Measurements from ENCODE around the gene AGBL4.

AGBL4 gene

DNA sequence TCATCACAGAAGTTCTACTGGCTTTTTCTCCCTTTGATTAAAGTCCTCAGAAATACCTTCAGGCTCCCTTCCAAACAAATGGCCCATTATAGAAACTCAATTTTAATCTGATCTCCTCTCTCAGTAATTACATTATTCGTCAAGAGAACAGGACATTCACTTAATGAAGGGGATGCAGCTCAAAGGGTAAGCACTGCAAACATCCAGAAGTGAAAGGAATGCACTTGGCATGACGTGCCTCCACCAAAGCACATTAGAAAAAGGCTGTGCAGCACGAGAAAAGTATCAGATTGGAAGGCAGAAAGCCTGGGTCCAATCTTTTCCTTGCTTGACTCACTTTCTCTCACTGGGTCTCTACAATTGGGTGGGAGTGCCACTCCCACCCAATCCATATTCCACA lies 1024.4 kb downstream of the AGBL4 start:
- TF ChIP-seq TAF1 (IDR thresholded peaks at IDR 0.05; ENCODE audit: low read depth, low read length) (no peak), POLR2A (IDR thresholded peaks at IDR 0.05; ENCODE audit: low read depth, low read length) (no peak), PAX5 (IDR thresholded peaks at IDR 0.05; ENCODE audit: insufficient read depth, low read length, severe bottlenecking) (no peak), POU2F2 (IDR thresholded peaks at IDR 0.05; ENCODE audit: low read depth, low read length) (no peak), POLR2AphosphoS5 (IDR thresholded peaks at IDR 0.05; ENCODE audit: low read depth, low read length) (no peak), SPI1 (IDR thresholded peaks at IDR 0.05; ENCODE audit: low read depth, low read length) (no peak)
- FAIRE-seq: no peak
- DNase-seq (ENCODE audit: insufficient read length, low spot score): no peak

DNA sequence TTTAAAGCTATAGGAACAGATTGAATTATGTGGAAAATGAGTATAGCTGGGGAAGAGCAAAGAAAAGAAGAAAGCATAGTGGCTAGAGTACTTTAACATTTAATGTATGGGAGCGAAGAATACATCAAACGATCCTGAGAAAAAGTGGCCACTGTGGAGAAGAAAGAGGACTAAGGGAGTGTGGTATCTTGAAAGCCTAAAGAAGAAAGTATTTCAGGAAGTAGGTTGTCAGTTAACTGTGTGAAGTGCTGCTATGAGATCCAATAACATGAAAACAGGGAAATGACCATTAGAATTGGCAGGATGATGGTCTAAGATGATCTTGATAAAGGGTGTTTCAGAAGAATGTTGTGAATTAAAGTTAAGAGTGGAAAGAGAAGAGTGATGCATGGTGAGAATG lies 1027.4 kb downstream of the AGBL4 start:
- TF ChIP-seq TAF1 (IDR thresholded peaks at IDR 0.05; ENCODE audit: low read depth, low read length): no peak
- TF ChIP-seq POLR2AphosphoS5 (IDR thresholded peaks at IDR 0.05; ENCODE audit: low read depth, low read length): no peak
- TF ChIP-seq POLR2A (IDR thresholded peaks at IDR 0.05; ENCODE audit: low read depth, low read length): no peak
- no peak for TF ChIP-seq PAX5 (IDR thresholded peaks at IDR 0.05; ENCODE audit: insufficient read depth, low read length, severe bottlenecking)
- TF ChIP-seq SPI1 (IDR thresholded peaks at IDR 0.05; ENCODE audit: low read depth, low read length): no peak
- TF ChIP-seq POU2F2 (IDR thresholded peaks at IDR 0.05; ENCODE audit: low read depth, low read length): no peak
- FAIRE-seq (no peak), DNase-seq (ENCODE audit: insufficient read length, low spot score) (no peak)

DNA sequence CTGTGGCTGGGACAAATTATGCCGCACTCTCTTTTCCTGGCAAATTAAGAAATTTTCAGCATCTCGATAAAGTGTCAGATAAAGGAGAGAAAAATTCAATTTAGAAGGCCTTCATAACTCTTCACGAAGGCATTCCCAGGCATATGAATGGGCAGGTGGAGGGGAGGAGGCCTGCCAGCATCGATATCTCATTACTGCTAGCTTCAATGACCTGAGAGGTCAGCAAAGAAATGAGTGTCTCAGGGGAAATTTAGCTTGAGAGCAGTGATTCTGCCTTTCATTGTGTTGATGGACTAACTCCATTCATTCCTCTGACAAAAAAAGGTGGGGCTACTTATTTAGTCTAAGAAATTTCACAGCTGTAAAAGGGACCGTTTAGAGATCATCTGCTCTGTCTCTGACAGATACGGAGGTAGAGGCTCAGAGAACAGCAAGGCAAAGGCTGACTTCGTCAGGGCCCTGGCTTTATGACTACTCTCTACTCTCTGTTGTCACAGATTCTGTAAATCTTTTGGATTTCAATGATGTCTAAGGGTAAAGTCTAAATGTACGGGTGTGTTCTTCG lies 1035.0 kb downstream of the AGBL4 start:
- no peak for TF ChIP-seq POLR2AphosphoS5 (IDR thresholded peaks at IDR 0.05; ENCODE audit: low read depth, low read length)
- TF ChIP-seq TAF1 (IDR thresholded peaks at IDR 0.05; ENCODE audit: low read depth, low read length): no peak
- TF ChIP-seq POLR2A (IDR thresholded peaks at IDR 0.05; ENCODE audit: low read depth, low read length): no peak
- no peak for TF ChIP-seq SPI1 (IDR thresholded peaks at IDR 0.05; ENCODE audit: low read depth, low read length)
- TF ChIP-seq POU2F2 (IDR thresholded peaks at IDR 0.05; ENCODE audit: low read depth, low read length): no peak
- TF ChIP-seq PAX5 (IDR thresholded peaks at IDR 0.05; ENCODE audit: insufficient read depth, low read length, severe bottlenecking): no peak
- no peak for DNase-seq (ENCODE audit: insufficient read length, low spot score)
- no peak for FAIRE-seq

DNA sequence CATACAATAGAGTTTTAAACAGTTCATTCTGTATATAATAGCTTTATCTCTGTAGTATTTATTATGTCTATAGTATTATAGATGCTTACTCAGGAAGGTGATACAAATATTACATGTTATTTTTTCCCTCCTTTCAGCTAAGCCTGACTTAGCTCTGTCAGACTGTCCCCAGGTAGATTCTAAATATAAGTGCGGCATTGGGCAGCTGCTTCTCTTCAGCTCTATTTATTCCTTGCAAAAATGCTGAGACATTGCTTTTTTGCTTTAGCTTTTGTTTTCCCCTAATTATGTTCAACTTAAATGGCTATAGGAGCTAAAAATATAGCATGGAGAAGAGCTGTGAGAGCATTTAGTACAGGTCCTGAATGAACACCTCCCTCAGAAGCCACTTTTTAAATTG lies 1043.8 kb downstream of the AGBL4 start:
- TF ChIP-seq POLR2A (IDR thresholded peaks at IDR 0.05; ENCODE audit: low read depth, low read length): no peak
- no peak for TF ChIP-seq SPI1 (IDR thresholded peaks at IDR 0.05; ENCODE audit: low read depth, low read length)
- TF ChIP-seq PAX5 (IDR thresholded peaks at IDR 0.05; ENCODE audit: insufficient read depth, low read length, severe bottlenecking): no peak
- no peak for TF ChIP-seq POLR2AphosphoS5 (IDR thresholded peaks at IDR 0.05; ENCODE audit: low read depth, low read length)
- no peak for TF ChIP-seq TAF1 (IDR thresholded peaks at IDR 0.05; ENCODE audit: low read depth, low read length)
- no peak for TF ChIP-seq POU2F2 (IDR thresholded peaks at IDR 0.05; ENCODE audit: low read depth, low read length)
- FAIRE-seq (no peak), DNase-seq (ENCODE audit: insufficient read length, low spot score) (no peak)

DNA sequence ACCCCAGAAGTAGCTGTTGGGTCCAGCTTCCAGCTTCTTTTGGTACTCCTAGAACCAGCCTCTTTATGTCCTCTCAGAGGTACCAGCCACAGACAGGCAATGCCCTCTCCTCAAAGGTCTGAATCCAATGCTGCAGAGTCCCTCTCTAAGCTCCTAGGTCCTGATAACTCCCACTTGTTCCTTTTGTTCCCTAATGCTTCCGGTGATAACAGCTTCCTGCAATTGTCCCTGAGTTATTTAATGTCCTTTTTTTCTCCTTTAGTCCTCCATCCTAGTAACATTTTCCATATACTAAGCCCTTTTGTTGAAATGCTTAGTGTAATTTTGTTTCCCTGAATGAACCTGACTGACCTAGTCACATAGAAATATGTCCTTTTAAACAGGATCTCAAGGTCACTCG lies 1045.3 kb downstream of the AGBL4 start:
- no peak for DNase-seq (ENCODE audit: insufficient read length, low spot score)
- no peak for FAIRE-seq

DNA sequence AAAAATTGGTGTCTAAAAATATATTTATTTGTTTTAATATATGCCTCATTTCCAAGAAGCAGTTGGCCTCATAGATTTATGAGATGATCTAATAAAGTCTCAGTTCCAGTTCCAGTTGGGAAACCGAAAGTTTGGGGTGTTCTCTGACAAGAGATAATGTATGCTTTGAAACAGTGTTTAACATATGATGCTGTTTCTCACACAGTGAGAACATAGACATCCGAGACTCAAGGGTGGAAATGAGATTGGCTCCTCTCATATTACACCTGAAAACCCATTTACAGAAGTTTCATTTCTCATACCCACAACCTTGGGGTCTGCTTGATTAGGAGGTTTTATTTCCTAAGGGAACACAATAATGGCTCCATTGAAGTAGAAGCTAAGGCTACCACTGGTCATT lies 1046.5 kb downstream of the AGBL4 start:
- FAIRE-seq (no peak), DNase-seq (ENCODE audit: insufficient read length, low spot score) (no peak)
- TF ChIP-seq SPI1 (IDR thresholded peaks at IDR 0.05; ENCODE audit: low read depth, low read length) (no peak), POLR2A (IDR thresholded peaks at IDR 0.05; ENCODE audit: low read depth, low read length) (no peak), POLR2AphosphoS5 (IDR thresholded peaks at IDR 0.05; ENCODE audit: low read depth, low read length) (no peak), POU2F2 (IDR thresholded peaks at IDR 0.05; ENCODE audit: low read depth, low read length) (no peak), TAF1 (IDR thresholded peaks at IDR 0.05; ENCODE audit: low read depth, low read length) (no peak), PAX5 (IDR thresholded peaks at IDR 0.05; ENCODE audit: insufficient read depth, low read length, severe bottlenecking) (no peak)

More for the DNA sequence above, 1045.3 kb downstream of the AGBL4 start:
- TF ChIP-seq POU2F2 (IDR thresholded peaks at IDR 0.05; ENCODE audit: low read depth, low read length) (no peak), POLR2A (IDR thresholded peaks at IDR 0.05; ENCODE audit: low read depth, low read length) (no peak), POLR2AphosphoS5 (IDR thresholded peaks at IDR 0.05; ENCODE audit: low read depth, low read length) (no peak), PAX5 (IDR thresholded peaks at IDR 0.05; ENCODE audit: insufficient read depth, low read length, severe bottlenecking) (no peak), SPI1 (IDR thresholded peaks at IDR 0.05; ENCODE audit: low read depth, low read length) (no peak), TAF1 (IDR thresholded peaks at IDR 0.05; ENCODE audit: low read depth, low read length) (no peak)

DNA sequence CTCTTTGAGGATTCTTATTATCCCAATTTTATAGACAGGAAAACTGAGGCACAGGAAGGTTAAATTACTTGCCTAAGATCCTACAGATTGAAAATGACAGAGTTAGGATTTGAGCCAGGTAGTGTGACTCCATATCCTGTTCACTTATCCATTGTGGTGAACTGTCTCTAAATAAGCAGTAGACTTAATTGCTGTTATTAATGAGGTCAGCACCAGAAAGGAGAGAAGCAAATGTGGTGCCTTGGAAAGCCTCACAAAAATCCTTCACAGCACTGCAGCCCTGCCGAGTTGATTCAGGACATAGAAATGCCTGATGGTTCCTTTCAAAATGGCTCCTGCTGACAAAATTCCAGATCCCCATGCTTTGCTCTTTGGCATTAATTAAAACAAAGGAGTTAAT lies 1053.8 kb downstream of the AGBL4 start:
- FAIRE-seq: no peak
- no peak for TF ChIP-seq SPI1 (IDR thresholded peaks at IDR 0.05; ENCODE audit: low read depth, low read length)
- TF ChIP-seq PAX5 (IDR thresholded peaks at IDR 0.05; ENCODE audit: insufficient read depth, low read length, severe bottlenecking): no peak
- no peak for TF ChIP-seq POLR2A (IDR thresholded peaks at IDR 0.05; ENCODE audit: low read depth, low read length)
- TF ChIP-seq POU2F2 (IDR thresholded peaks at IDR 0.05; ENCODE audit: low read depth, low read length): no peak
- no peak for TF ChIP-seq POLR2AphosphoS5 (IDR thresholded peaks at IDR 0.05; ENCODE audit: low read depth, low read length)
- no peak for TF ChIP-seq TAF1 (IDR thresholded peaks at IDR 0.05; ENCODE audit: low read depth, low read length)
- no peak for DNase-seq (ENCODE audit: insufficient read length, low spot score)

DNA sequence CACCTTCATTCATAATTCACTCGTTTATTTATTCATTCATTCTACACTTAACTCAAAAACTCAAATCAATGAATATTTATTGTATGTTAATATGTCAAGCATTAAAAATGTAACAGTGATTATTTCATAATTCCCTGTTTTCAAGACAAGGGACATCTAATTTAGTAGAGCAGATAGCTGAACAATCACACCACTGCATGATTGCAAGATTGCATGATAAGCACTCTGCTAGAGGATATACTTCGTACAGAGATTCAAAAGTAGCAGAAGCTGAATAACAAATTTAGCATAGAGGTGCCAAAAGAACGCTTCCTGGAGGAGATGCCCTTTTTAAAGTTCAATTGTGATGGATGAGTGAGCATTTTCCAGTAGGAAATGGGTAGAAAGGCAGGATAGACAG lies 1056.4 kb downstream of the AGBL4 start:
- no peak for DNase-seq (ENCODE audit: insufficient read length, low spot score)
- FAIRE-seq: no peak
- TF ChIP-seq TAF1 (IDR thresholded peaks at IDR 0.05; ENCODE audit: low read depth, low read length) (no peak), POLR2A (IDR thresholded peaks at IDR 0.05; ENCODE audit: low read depth, low read length) (no peak), POU2F2 (IDR thresholded peaks at IDR 0.05; ENCODE audit: low read depth, low read length) (no peak), PAX5 (IDR thresholded peaks at IDR 0.05; ENCODE audit: insufficient read depth, low read length, severe bottlenecking) (no peak), SPI1 (IDR thresholded peaks at IDR 0.05; ENCODE audit: low read depth, low read length) (no peak), POLR2AphosphoS5 (IDR thresholded peaks at IDR 0.05; ENCODE audit: low read depth, low read length) (no peak)

DNA sequence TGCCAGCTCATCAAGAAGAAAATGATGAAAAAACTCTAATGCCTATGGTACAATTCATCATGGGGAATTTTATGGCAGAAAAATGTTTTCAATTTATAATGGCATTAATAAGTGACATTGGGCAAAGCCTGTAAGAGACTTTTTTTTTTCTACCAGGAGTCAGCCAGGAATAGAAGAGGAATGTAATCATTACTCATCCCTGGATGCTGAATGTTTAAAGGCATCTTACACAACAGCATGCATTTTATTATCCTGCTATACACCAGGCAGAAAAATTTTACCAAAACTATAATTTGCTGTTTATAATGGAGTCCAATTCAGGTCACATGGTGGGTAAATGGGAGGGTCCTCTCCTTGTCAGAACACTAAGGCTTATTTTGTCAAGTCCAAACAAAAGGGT lies 1057.2 kb downstream of the AGBL4 start:
- DNase-seq (ENCODE audit: insufficient read length, low spot score) (no peak), FAIRE-seq (no peak)
- no peak for TF ChIP-seq SPI1 (IDR thresholded peaks at IDR 0.05; ENCODE audit: low read depth, low read length)

DNA sequence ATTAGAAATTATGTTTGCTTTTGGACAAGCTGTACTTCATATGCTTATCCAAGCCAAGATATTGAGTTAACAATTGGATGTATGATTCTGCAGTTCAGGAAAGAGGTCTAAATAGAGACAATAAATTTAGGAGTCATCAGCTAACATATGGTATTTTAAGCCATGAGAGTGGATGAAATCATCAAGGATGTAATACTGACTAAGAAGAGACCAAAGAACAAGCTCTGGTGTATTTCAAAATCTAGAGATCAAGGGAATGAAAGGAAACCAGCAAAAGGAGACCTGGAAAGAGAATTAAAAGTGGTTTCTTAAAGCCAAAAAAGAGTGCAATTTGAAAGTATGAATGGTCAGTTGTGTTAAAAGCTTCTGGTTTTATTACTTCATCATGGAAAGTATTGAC lies 1063.4 kb downstream of the AGBL4 start:
- no peak for DNase-seq (ENCODE audit: insufficient read length, low spot score)
- FAIRE-seq: no peak

More for the DNA sequence above, 1063.4 kb downstream of the AGBL4 start:
- TF ChIP-seq PAX5 (IDR thresholded peaks at IDR 0.05; ENCODE audit: insufficient read depth, low read length, severe bottlenecking) (no peak), POU2F2 (IDR thresholded peaks at IDR 0.05; ENCODE audit: low read depth, low read length) (no peak), TAF1 (IDR thresholded peaks at IDR 0.05; ENCODE audit: low read depth, low read length) (no peak), POLR2A (IDR thresholded peaks at IDR 0.05; ENCODE audit: low read depth, low read length) (no peak)
